MCF 10A (cell line): Measurements from ENCODE around the gene ILRUN. TPM values are rescaled to one million over a fixed set of nuclear protein-coding genes. Genes with fewer than 3 reads are reported as not detected.

ENCODE experiments used
- BruUV-seq: library from RNA; stranded (reverse); fragments of 400-500 nt; replicated peaks from 2 replicates; lab custom pipeline; 2021; lab: Mats Ljungman, UMichigan
- CTCF ChIA-PET: fragments of 300-600 bp; sonication (Branson Sonifier 250); formaldehyde crosslinking; extraction: SDS; loops from one replicate; lab custom pipeline; 2021; ENCODE audit warnings: antibody characterized with exemption, inconsistent platforms; lab: Yijun Ruan, JAX
- POLR2A ChIA-PET: fragments of 300-600, 350-650 bp; sonication (Branson Sonifier 250); formaldehyde crosslinking; extraction: SDS; loops from one replicate; lab custom pipeline; 2020; ENCODE audit warnings: antibody characterized with exemption, inconsistent platforms; lab: Yijun Ruan, JAX
- DNase-seq: peaks from one replicate; pipeline ENCODE4 v3.0.0-alpha.2; 2018; ENCODE audit not compliant: unreplicated experiment
- H3K27ac Mint-ChIP-seq: one replicate; pipeline ENCODE4 v1.8.0; 2022; ENCODE audit warnings: mild to moderate bottlenecking, low read depth, mixed read lengths; ENCODE audit not compliant: unreplicated experiment
- H3K27me3 Mint-ChIP-seq: one replicate; pipeline ENCODE4 v1.8.0; 2022; ENCODE audit warnings: mixed read lengths; ENCODE audit not compliant: insufficient read depth, unreplicated experiment
- H3K36me3 Mint-ChIP-seq: one replicate; pipeline ENCODE4 v1.8.0; 2022; ENCODE audit warnings: mild to moderate bottlenecking, moderate library complexity, mixed read lengths; ENCODE audit not compliant: insufficient read depth, unreplicated experiment
- H3K4me1 Mint-ChIP-seq: one replicate; pipeline ENCODE4 v1.8.0; 2022; ENCODE audit warnings: mixed read lengths; ENCODE audit not compliant: insufficient read depth, unreplicated experiment
- H3K4me3 Mint-ChIP-seq: one replicate; pipeline ENCODE4 v1.8.0; 2022; ENCODE audit warnings: mild to moderate bottlenecking, moderate library complexity, mixed read lengths; ENCODE audit not compliant: unreplicated experiment
- H3K9me3 Mint-ChIP-seq: one replicate; pipeline ENCODE4 v1.8.0; 2022; ENCODE audit warnings: mixed read lengths; ENCODE audit not compliant: unreplicated experiment
- CTCF ChIP-seq: fragments of 200-600 bp; IDR thresholded peaks from one replicate; pipeline ENCODE4 v1.8.0; 2022; ENCODE audit warnings: antibody characterized with exemption, mild to moderate bottlenecking; ENCODE audit not compliant: unreplicated experiment
- intact Hi-C: fragments of 100-400 bp; cut with micrococcal nuclease; formaldehyde crosslinking; loops from 2 replicates; pipeline ENCODE4 v1.14.1; 2022
- total RNA-seq: library from RNA; stranded (reverse); gene quantifications from 2 replicates; pipeline ENCODE4 v1.2.3, GENCODE V29; 2022

ILRUN gene
- total RNA-seq, 1 experiment from 2014 or later = 50.8 TPM

- Mint-ChIP-seq H3K27ac (no peak overlapping the region), H3K4me1 (peaks cover 15% of the 10 kb centered on the region), H3K36me3 (peaks cover 11% of the 10 kb centered on the region), H3K4me3 (no peak overlapping the region), H3K9me3 (no peaks in the 10 kb centered on the region), H3K27me3 (no peaks in the 10 kb centered on the region)
- intact Hi-C loops = no loop called here
- ChIA-PET POLR2A (interaction anchor here (0.8 kb wide), 1 partner anchor 56 kb away, joined by 3 read pairs; no protein-coding TSS in a partner anchor), CTCF (no interaction called here)
- no peak for TF ChIP-seq CTCF
- DNase-seq = peak; percentile 17
- BruUV-seq = no TSS peak
Measured at GRCh38 chr6:34689742-34690141, 6.8 kb downstream of the ILRUN start.

DNA sequence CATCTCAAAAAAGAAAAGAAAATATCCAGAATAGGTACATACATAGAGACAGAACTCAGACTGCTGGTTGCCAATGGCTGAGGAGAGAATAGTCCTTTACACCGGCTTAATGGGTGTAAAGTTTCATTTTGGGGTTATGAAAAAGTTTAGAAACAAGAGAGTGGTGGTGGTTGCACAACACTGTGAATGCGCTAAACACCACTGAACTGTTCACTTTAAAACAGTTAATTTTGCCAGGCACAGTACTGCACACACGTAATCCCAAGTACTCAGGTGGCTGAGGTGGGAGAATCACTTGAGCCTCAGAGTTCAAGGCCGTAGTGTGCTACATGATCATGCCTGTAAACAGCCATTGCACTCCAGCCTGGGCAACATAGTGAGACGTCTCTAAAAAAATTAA lies 7.6 kb downstream of the ILRUN start:
- Mint-ChIP-seq H3K4me1 (peaks cover 16% of the 10 kb centered on the region), H3K36me3 (peaks cover 11% of the 10 kb centered on the region), H3K9me3 (no peaks in the 10 kb centered on the region), H3K4me3 (no peak overlapping the region), H3K27me3 (no peaks in the 10 kb centered on the region), H3K27ac (no peak overlapping the region)
- no TSS peak for BruUV-seq
- POLR2A ChIA-PET = no interaction called here
- DNase-seq = no peak
- CTCF ChIA-PET = no interaction called here
- TF ChIP-seq CTCF = no peak
- intact Hi-C loops = no loop called here

DNA sequence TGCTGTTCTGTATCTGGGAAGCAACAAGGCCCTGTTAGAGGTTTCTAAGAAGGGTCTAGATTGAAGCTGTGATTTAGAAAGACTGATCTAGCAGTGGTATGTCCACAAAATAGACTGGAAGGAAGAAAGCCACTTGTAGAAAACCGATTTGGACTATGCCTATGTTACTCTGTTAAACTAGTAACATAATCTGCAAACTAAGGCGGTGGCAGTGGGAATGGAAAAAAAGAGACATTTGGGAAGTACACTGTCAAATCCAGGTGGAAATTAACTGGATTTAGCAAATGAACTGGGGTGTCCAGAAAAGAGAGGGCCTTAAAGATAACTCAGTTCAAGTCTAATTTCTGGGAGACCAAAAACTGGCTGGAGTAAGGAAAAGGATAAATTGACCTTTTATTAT lies 11.6 kb downstream of the ILRUN start:
- BruUV-seq = no TSS peak
- H3K4me3 Mint-ChIP-seq = no peak overlapping the region
- TF ChIP-seq CTCF = no peak

DNA sequence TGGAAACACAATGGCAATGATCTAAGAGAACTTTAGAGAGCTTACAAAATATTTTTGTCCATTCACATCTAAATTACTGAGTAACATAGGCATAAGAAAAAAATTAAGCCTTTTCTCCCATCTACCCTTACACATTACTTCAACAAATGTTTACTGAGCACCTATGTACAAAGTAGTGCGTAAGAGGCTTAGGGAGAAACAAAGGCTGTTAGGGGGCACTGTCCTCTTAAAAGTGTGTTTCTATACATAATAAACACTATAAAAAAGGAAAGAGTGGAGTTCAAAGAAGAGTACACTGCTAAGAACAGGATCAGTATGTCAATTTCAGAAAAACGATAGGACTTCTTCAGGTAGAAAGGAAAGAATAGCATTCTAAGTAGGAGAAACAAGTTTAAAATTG lies 12.2 kb downstream of the ILRUN start:
- TF ChIP-seq CTCF = no peak
- Mint-ChIP-seq H3K4me1 (peaks cover 26% of the 10 kb centered on the region), H3K36me3 (peaks cover 16% of the 10 kb centered on the region), H3K27me3 (no peaks in the 10 kb centered on the region), H3K9me3 (no peaks in the 10 kb centered on the region), H3K4me3 (no peak overlapping the region), H3K27ac (no peak overlapping the region)
- BruUV-seq = no TSS peak
- DNase-seq = no peak
- POLR2A ChIA-PET = interaction anchor here (0.7 to 1.5 kb wide), 3 partner anchors 9 to 27 kb away, joined by 3 to 7 read pairs (median 4); no protein-coding TSS in a partner anchor
- CTCF ChIA-PET = no interaction called here
- intact Hi-C loops = no loop called here

More for the DNA sequence above, 11.6 kb downstream of the ILRUN start:
- H3K4me1 Mint-ChIP-seq = peaks cover 20% of the 10 kb centered on the region
- no peaks in the 10 kb centered on the region for H3K27me3 Mint-ChIP-seq
- H3K36me3 Mint-ChIP-seq = peaks cover 16% of the 10 kb centered on the region
- POLR2A ChIA-PET = interaction anchor here (0.7 to 1.3 kb wide), 2 partner anchors 9 to 24 kb away, joined by 3 to 7 read pairs; no protein-coding TSS in a partner anchor
- intact Hi-C loops = no loop called here
- no peak for DNase-seq
- H3K27ac Mint-ChIP-seq = no peak overlapping the region
- CTCF ChIA-PET = no interaction called here
- H3K9me3 Mint-ChIP-seq = no peaks in the 10 kb centered on the region
